Loucy (cell line): ENCODE measurements around the gene CAMK2D.

ENCODE experiments used
- H2AFZ ChIP-seq: fragments of 200-600 bp; sonication (generic); 2 replicates; pipeline ENCODE4 v1.6.0; 2016; ENCODE audit warnings: antibody characterized with exemption, mild to moderate bottlenecking, low read length, moderate library complexity
- H3F3A ChIP-seq: fragments of 200-600 bp; 2 replicates; pipeline ENCODE4 v1.6.0; 2016; ENCODE audit warnings: antibody characterized with exemption, low read depth, mild to moderate bottlenecking
- H3K27me3 ChIP-seq: fragments of 200-600 bp; sonication (generic); 2 replicates; pipeline ENCODE4 v1.6.1; 2014; ENCODE audit warnings: low read length, mild to moderate bottlenecking; ENCODE audit not compliant: insufficient read depth, poor library complexity, severe bottlenecking
- H3K36me3 ChIP-seq: fragments of 200-600 bp; sonication (generic); 2 replicates; pipeline ENCODE4 v1.6.1; 2016; ENCODE audit warnings: low read length; ENCODE audit not compliant: insufficient read depth
- H3K4me1 ChIP-seq: fragments of 200-600 bp; sonication (generic); 2 replicates; pipeline ENCODE4 v1.5.1; 2014; ENCODE audit warnings: low read length, mild to moderate bottlenecking; ENCODE audit not compliant: insufficient read depth, poor library complexity, severe bottlenecking
- H3K4me2 ChIP-seq: fragments of 200-600 bp; sonication (generic); 2 replicates; pipeline ENCODE4 v1.6.0; 2014; ENCODE audit warnings: antibody characterized with exemption, low read length, low read depth, mild to moderate bottlenecking; ENCODE audit not compliant: poor library complexity, severe bottlenecking
- H3K4me3 ChIP-seq: fragments of 200-600 bp; sonication (generic); 2 replicates; pipeline ENCODE4 v1.5.1; 2014; ENCODE audit warnings: low read length, mild to moderate bottlenecking, mixed read lengths; ENCODE audit not compliant: poor library complexity, severe bottlenecking
- H3K79me2 ChIP-seq: fragments of 200-600 bp; sonication (generic); 2 replicates; pipeline ENCODE4 v1.6.1; 2014; ENCODE audit warnings: low read length; ENCODE audit not compliant: insufficient read depth
- H3K9ac ChIP-seq: fragments of 200-600 bp; sonication (generic); 2 replicates; pipeline ENCODE4 v1.6.0; 2014; ENCODE audit warnings: mild to moderate bottlenecking, low read depth, low read length, moderate library complexity; ENCODE audit not compliant: poor library complexity, severe bottlenecking
- H3K9me2 ChIP-seq: fragments of 200-600 bp; sonication (generic); replicated peaks from 2 replicates; pipeline ENCODE4 v1.6.1; 2016; ENCODE audit warnings: low read depth, low read length, mixed read lengths
- H3K9me3 ChIP-seq: fragments of 200-600 bp; sonication (generic); 2 replicates; pipeline ENCODE4 v1.6.1; 2014; ENCODE audit warnings: mild to moderate bottlenecking, antibody characterized with exemption, low read length, low read depth; ENCODE audit not compliant: insufficient read depth
- H4K20me1 ChIP-seq: fragments of 200-600 bp; sonication (generic); 2 replicates; pipeline ENCODE4 v1.6.0; 2014; ENCODE audit warnings: antibody characterized with exemption, low read length, mild to moderate bottlenecking; ENCODE audit not compliant: insufficient read depth, poor library complexity, severe bottlenecking
- EZH2phosphoT487 ChIP-seq: fragments of 200-600 bp; IDR thresholded peaks from 2 replicates; pipeline ENCODE4 v1.6.1; 2018; ENCODE audit warnings: antibody characterized with exemption, mild to moderate bottlenecking, moderate library complexity, borderline replicate concordance
- TF ChIP-seq, protein P1 (sequence below): fragments of 200-600 bp; sonication (generic); conservative IDR thresholded peaks from 2 replicates; pipeline ENCODE4 v1.5.1; 2014; ENCODE audit warnings: mild to moderate bottlenecking, antibody characterized with exemption, low read length

The CAMK2D gene

GRCh38 chr4:113411496-113411938 is 350.0 kb downstream of the CAMK2D start:
- Histone ChIP-seq H3K36me3 (no peaks in the 10 kb centered on the region), H3K4me2 (no peak overlapping the region)

GRCh38 chr4:113410686-113411085 is 350.9 kb downstream of the CAMK2D start:
- H3K27me3 ChIP-seq = no peaks in the 10 kb centered on the region

More at GRCh38 chr4:113411496-113411938, 350.0 kb downstream of the CAMK2D start:
- TF ChIP-seq EZH2phosphoT487 = no peak
- TF ChIP-seq, protein P1, sequence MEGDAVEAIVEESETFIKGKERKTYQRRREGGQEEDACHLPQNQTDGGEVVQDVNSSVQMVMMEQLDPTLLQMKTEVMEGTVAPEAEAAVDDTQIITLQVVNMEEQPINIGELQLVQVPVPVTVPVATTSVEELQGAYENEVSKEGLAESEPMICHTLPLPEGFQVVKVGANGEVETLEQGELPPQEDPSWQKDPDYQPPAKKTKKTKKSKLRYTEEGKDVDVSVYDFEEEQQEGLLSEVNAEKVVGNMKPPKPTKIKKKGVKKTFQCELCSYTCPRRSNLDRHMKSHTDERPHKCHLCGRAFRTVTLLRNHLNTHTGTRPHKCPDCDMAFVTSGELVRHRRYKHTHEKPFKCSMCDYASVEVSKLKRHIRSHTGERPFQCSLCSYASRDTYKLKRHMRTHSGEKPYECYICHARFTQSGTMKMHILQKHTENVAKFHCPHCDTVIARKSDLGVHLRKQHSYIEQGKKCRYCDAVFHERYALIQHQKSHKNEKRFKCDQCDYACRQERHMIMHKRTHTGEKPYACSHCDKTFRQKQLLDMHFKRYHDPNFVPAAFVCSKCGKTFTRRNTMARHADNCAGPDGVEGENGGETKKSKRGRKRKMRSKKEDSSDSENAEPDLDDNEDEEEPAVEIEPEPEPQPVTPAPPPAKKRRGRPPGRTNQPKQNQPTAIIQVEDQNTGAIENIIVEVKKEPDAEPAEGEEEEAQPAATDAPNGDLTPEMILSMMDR = no peak
- no peak overlapping the region for H3K4me3 ChIP-seq
- no peaks in the 10 kb centered on the region for H3F3A ChIP-seq
- H3K9ac ChIP-seq = no peak overlapping the region
- no peaks in the 10 kb centered on the region for H3K9me2 ChIP-seq
- no peak overlapping the region for H2AFZ ChIP-seq
- no peaks in the 10 kb centered on the region for H3K9me3 ChIP-seq
- no peaks in the 10 kb centered on the region for H3K27me3 ChIP-seq
- H3K4me1 ChIP-seq = no peaks in the 10 kb centered on the region
- H3K79me2 ChIP-seq = no peaks in the 10 kb centered on the region
- no peaks in the 10 kb centered on the region for H4K20me1 ChIP-seq

DNA sequence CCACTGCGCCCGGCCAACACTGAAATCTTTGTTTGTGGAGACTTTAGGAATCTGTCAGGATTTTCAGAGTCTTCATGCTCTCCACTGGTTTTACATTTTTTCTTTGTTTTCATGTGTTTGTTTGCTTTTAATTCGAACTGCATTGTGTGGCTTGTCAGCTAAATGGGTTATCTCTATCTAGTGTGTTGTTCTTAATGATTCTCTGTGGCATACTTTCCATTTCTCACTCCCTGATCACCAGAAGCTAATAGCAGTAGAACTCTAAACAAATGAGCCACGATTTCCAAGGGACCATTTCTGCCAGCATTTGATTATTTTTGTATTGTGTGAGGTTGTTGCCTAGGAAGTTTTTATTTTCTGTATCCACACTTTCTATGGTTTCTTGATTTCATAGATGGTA is 352.4 kb downstream of the CAMK2D start:
- Histone ChIP-seq H3K9me2 (no peaks in the 10 kb centered on the region), H3K79me2 (no peaks in the 10 kb centered on the region), H3K27me3 (no peaks in the 10 kb centered on the region), H3K9me3 (no peaks in the 10 kb centered on the region), H3K4me1 (no peaks in the 10 kb centered on the region), H3K36me3 (no peaks in the 10 kb centered on the region), H3K9ac (no peak overlapping the region), H3K4me3 (no peak overlapping the region), H4K20me1 (no peaks in the 10 kb centered on the region), H3F3A (no peaks in the 10 kb centered on the region), H2AFZ (no peak overlapping the region), H3K4me2 (no peak overlapping the region)
- TF ChIP-seq, protein P1 = no peak
- TF ChIP-seq EZH2phosphoT487 = no peak

More at GRCh38 chr4:113410686-113411085, 350.9 kb downstream of the CAMK2D start:
- Histone ChIP-seq H3F3A (no peaks in the 10 kb centered on the region), H3K9me3 (no peaks in the 10 kb centered on the region), H3K4me1 (no peaks in the 10 kb centered on the region), H3K79me2 (no peaks in the 10 kb centered on the region), H3K9me2 (no peaks in the 10 kb centered on the region), H3K4me3 (no peak overlapping the region), H2AFZ (no peak overlapping the region), H3K36me3 (no peaks in the 10 kb centered on the region), H3K9ac (no peak overlapping the region), H4K20me1 (no peaks in the 10 kb centered on the region), H3K4me2 (no peak overlapping the region)
- no peak for TF ChIP-seq EZH2phosphoT487
- TF ChIP-seq, protein P1 = no peak
